Neural progenitor cell (in vitro differentiated cells): Measurements from ENCODE around the gene AUTS2.

Experiments
- CTCF ChIP-seq: fragments of 200-600 bp; sonication (generic); IDR thresholded peaks from 2 replicates; pipeline ENCODE4 v1.5.1; 2017; ENCODE audit warnings: antibody characterized with exemption, mild to moderate bottlenecking
- EZH2phosphoT487 ChIP-seq: fragments of 200-600 bp; sonication (generic); IDR thresholded peaks from 2 replicates; pipeline ENCODE4 v1.6.1; 2017; ENCODE audit warnings: antibody characterized with exemption

- TF ChIP-seq CTCF (no peak), EZH2phosphoT487 (no peak)
Measured at GRCh38 chr7:70706698-70707097, 1108.4 kb downstream of the AUTS2 start.
